ENCODE measurements around the gene ITPK1. TPM values are rescaled to one million over a fixed set of nuclear protein-coding genes. Genes with fewer than 3 reads are reported as not detected.

Gene ITPK1
- total and polyA plus RNA-seq, 2 experiments from 2014 or later: 35.9 to 101 TPM

GRCh38 chr14:92995620-92996019 is 120.1 kb downstream of the ITPK1 start:
- Mint-ChIP-seq H3K4me1 (peaks cover 25% of the 10 kb centered on the region), H3K27me3 (ENCODE audit: insufficient read depth, low read depth, poor library complexity) (peaks cover 12% of the 10 kb centered on the region), H3K36me3 (ENCODE audit: low read depth) (peaks cover 32% of the 10 kb centered on the region), H3K27ac (peak overlapping the region; percentile 76; the same call in 1 of the 2 replicates), H3K9me3 (no peaks in the 10 kb centered on the region; the same call in 2 of the 3 replicates), H3K4me3 (no peak overlapping the region; the same call in 2 of the 3 replicates)
- Histone ChIP-seq H4K20me1 (replicated peaks; ENCODE audit: insufficient read depth) (peaks cover 10% of the 10 kb centered on the region), H3F3A (replicated peaks; ENCODE audit: low read depth) (no peaks in the 10 kb centered on the region), H3K4me3 (no peak overlapping the region), H3K27ac (ENCODE audit: low read depth) (no peak overlapping the region), H3K4me1 (ENCODE audit: insufficient read depth) (no peaks in the 10 kb centered on the region), H3K9me2 (ENCODE audit: insufficient read depth) (no peaks in the 10 kb centered on the region), H3K79me2 (replicated peaks; ENCODE audit: insufficient read depth) (peaks cover 30% of the 10 kb centered on the region), H3K4me2 (no peak overlapping the region), H3K36me3 (ENCODE audit: insufficient read depth) (no peaks in the 10 kb centered on the region), H3K27me3 (ENCODE audit: insufficient read depth) (no peaks in the 10 kb centered on the region), H2AFZ (no peak overlapping the region)
- TF ChIP-seq JUNB (IDR thresholded peaks at IDR 0.05; ENCODE audit: unreplicated experiment): no peak
- TF ChIP-seq CREB1 (CRISPR knock-in tag; IDR thresholded peaks at IDR 0.05; ENCODE audit: low read depth): no peak
- TF ChIP-seq POLR2AphosphoS5 (IDR thresholded peaks at IDR 0.05; ENCODE audit: low read depth): no peak
- TF ChIP-seq ZNF114 (CRISPR knock-in tag; IDR thresholded peaks at IDR 0.05): no peak
- TF ChIP-seq ZNF331 (CRISPR knock-in tag; IDR thresholded peaks at IDR 0.05; ENCODE audit: low read depth): no peak
- no peak for TF ChIP-seq ETS1 (IDR thresholded peaks at IDR 0.05)
- TF ChIP-seq CTCF (conservative IDR thresholded peaks at IDR 0.05; ENCODE audit: low read depth in 2 of 2): no peak
- TF ChIP-seq EZH2 (IDR thresholded peaks at IDR 0.05; ENCODE audit: low read depth, unreplicated experiment): no peak
- no peak for TF ChIP-seq STAT1 (IDR thresholded peaks at IDR 0.05; ENCODE audit: unreplicated experiment)
- DNase-seq (ENCODE audit: low spot score) (no peak), ATAC-seq (peak; percentile 12; the same call in 2 of the 3 replicates)

- Histone ChIP-seq H3K4me1 (ENCODE audit: insufficient read depth) (no peaks in the 10 kb centered on the region), H4K20me1 (replicated peaks; ENCODE audit: insufficient read depth) (peaks cover 10% of the 10 kb centered on the region), H3K9me2 (ENCODE audit: insufficient read depth) (no peaks in the 10 kb centered on the region), H3F3A (replicated peaks; ENCODE audit: low read depth) (no peaks in the 10 kb centered on the region), H3K79me2 (replicated peaks; ENCODE audit: insufficient read depth) (peaks cover 23% of the 10 kb centered on the region), H3K4me2 (no peak overlapping the region), H3K36me3 (ENCODE audit: insufficient read depth) (no peaks in the 10 kb centered on the region), H3K27ac (ENCODE audit: low read depth) (no peak overlapping the region), H3K27me3 (ENCODE audit: insufficient read depth) (no peaks in the 10 kb centered on the region), H2AFZ (no peak overlapping the region), H3K4me3 (no peak overlapping the region)
- Mint-ChIP-seq H3K4me1 (peaks cover 22% of the 10 kb centered on the region), H3K36me3 (ENCODE audit: low read depth) (peaks cover 32% of the 10 kb centered on the region), H3K4me3 (no peak overlapping the region), H3K27ac (no peak overlapping the region), H3K27me3 (ENCODE audit: insufficient read depth, low read depth, poor library complexity) (peaks cover 12% of the 10 kb centered on the region), H3K9me3 (no peaks in the 10 kb centered on the region; the same call in 2 of the 3 replicates)
- peak; percentile 67 for ATAC-seq
- peak; percentile 34 for DNase-seq (ENCODE audit: low spot score)
- TF ChIP-seq ETS1 (IDR thresholded peaks at IDR 0.05): no peak
- peak in 1 of 2 experiments; percentile 32; a peak in 2 of 4 replicates for TF ChIP-seq CTCF (conservative IDR thresholded peaks at IDR 0.05; ENCODE audit: low read depth in 2 of 2)
- TF ChIP-seq NANOG (IDR thresholded peaks at IDR 0.05; ENCODE audit: borderline replicate concordance): no peak
- TF ChIP-seq EZH2 (IDR thresholded peaks at IDR 0.05; ENCODE audit: low read depth, unreplicated experiment): no peak
- TF ChIP-seq CREB1 (CRISPR knock-in tag; IDR thresholded peaks at IDR 0.05; ENCODE audit: low read depth): no peak
- no peak for TF ChIP-seq POLR2AphosphoS5 (IDR thresholded peaks at IDR 0.05; ENCODE audit: low read depth)
- TF ChIP-seq JUNB (IDR thresholded peaks at IDR 0.05; ENCODE audit: unreplicated experiment): no peak
Measured at GRCh38 chr14:92994942-92995341, 120.8 kb downstream of the ITPK1 start.

Data from GM23338 (cell line).